IMR-90 (cell line): ENCODE data around the gene CASS4. TPM values are rescaled to one million over a fixed set of nuclear protein-coding genes. Genes with fewer than 3 reads are reported as not detected.

Experiments used
- ATAC-seq: fragments of 200-7000 bp; cut with Tn5 transposase; 2 replicates; pipeline ENCODE4 v1.9.1; 2020; ENCODE audit warnings: low read depth, mild to moderate bottlenecking, moderate library complexity
- BruUV-seq: library from RNA; stranded (reverse); fragments of 400-500 nt; replicated peaks from 2 replicates; lab custom pipeline; 2021; lab: Mats Ljungman, UMichigan
- CTCF ChIA-PET: fragments of 300-600 bp; formaldehyde crosslinking; extraction: SDS; loops from one replicate; lab custom pipeline; 2021; ENCODE audit warnings: antibody characterized with exemption; lab: Yijun Ruan, JAX
- POLR2A ChIA-PET: fragments of 300-600 bp; sonication (Branson Sonifier 250); formaldehyde crosslinking; loops from one replicate; lab custom pipeline; 2022; ENCODE audit warnings: antibody characterized with exemption; ENCODE audit not compliant: unreplicated experiment; lab: Charles Lee
- DNase-seq: peaks from one replicate; pipeline ENCODE4 v3.0.0; 2013
- H2AFZ ChIP-seq: replicated peaks from 2 replicates; pipeline ENCODE3; 2013; ENCODE audit warnings: low read length, mild to moderate bottlenecking; ENCODE audit not compliant: poor library complexity
- H2AK5ac ChIP-seq: 2 replicates; pipeline ENCODE4 v1.6.1; 2013; ENCODE audit warnings: low read depth, low read length, inconsistent platforms
- H2AK9ac ChIP-seq: replicated peaks from 2 replicates; pipeline ENCODE3; 2013; ENCODE audit warnings: mild to moderate bottlenecking, low read depth, low read length, moderate library complexity; ENCODE audit not compliant: poor library complexity
- H2BK120ac ChIP-seq: 2 replicates; pipeline ENCODE4 v1.6.1; 2013; ENCODE audit warnings: low read depth, low read length, inconsistent platforms
- H2BK15ac ChIP-seq: 3 replicates; pipeline ENCODE4 v1.6.1; 2013; ENCODE audit warnings: low read depth, low read length, inconsistent platforms
- H2BK20ac ChIP-seq: 2 replicates; pipeline ENCODE4 v1.6.1; 2013; ENCODE audit warnings: low read depth, mild to moderate bottlenecking, inconsistent platforms, low read length, moderate library complexity
- H2BK5ac ChIP-seq: 2 replicates; pipeline ENCODE4 v1.6.1; 2013; ENCODE audit warnings: mild to moderate bottlenecking, low read depth, low read length, inconsistent platforms; ENCODE audit not compliant: poor library complexity, severe bottlenecking
- H3K14ac ChIP-seq: replicated peaks from 2 replicates; pipeline ENCODE4 v1.6.1; 2013; ENCODE audit warnings: low read depth, low read length, inconsistent platforms
- H3K18ac ChIP-seq: 2 replicates; pipeline ENCODE4 v1.6.1; 2013; ENCODE audit warnings: low read depth, low read length, control low read depth
- H3K23ac ChIP-seq: 2 replicates; pipeline ENCODE4 v1.6.1; 2013; ENCODE audit warnings: low read depth, low read length, inconsistent platforms
- H3K27ac ChIP-seq: 2 replicates; pipeline ENCODE4 v1.5.1; 2013; ENCODE audit warnings: mild to moderate bottlenecking, control low read depth, low read length; ENCODE audit not compliant: insufficient read depth
- H3K27me3 ChIP-seq: 2 replicates; pipeline ENCODE4 v1.6.1; 2013; ENCODE audit warnings: low read length; ENCODE audit not compliant: control insufficient read depth, insufficient read depth
- H3K36me3 ChIP-seq: 2 replicates; pipeline ENCODE4 v1.6.1; 2013; ENCODE audit warnings: low read length, mixed read lengths; ENCODE audit not compliant: control insufficient read depth, insufficient read depth
- H3K4ac ChIP-seq: 2 replicates; pipeline ENCODE4 v1.6.1; 2013; ENCODE audit warnings: low read depth, low read length, inconsistent platforms
- H3K4me1 ChIP-seq: 2 replicates; pipeline ENCODE4 v1.6.1; 2013; ENCODE audit warnings: low read length, mixed read lengths; ENCODE audit not compliant: control insufficient read depth, insufficient read depth
- H3K4me2 ChIP-seq: 2 replicates; pipeline ENCODE4 v1.6.1; 2013; ENCODE audit warnings: low read depth, mild to moderate bottlenecking, control low read depth, low read length, moderate library complexity
- H3K4me3 ChIP-seq: 2 replicates; pipeline ENCODE4 v1.5.1; 2013; ENCODE audit warnings: low read depth, mild to moderate bottlenecking, control low read depth, low read length, moderate library complexity; ENCODE audit not compliant: insufficient read depth
- H3K56ac ChIP-seq: 2 replicates; pipeline ENCODE4 v1.6.1; 2013; ENCODE audit warnings: low read length, inconsistent platforms; ENCODE audit not compliant: insufficient read depth; ENCODE audit errors: extremely low read depth
- H3K79me1 ChIP-seq, 2 experiments: 2 replicates each; pipeline ENCODE4 v1.6.1; 2013; ENCODE audit warnings: low read length in 2 of 2, inconsistent platforms in 1 of 2, low read depth in 1 of 2
- H3K9ac ChIP-seq: 2 replicates; pipeline ENCODE4 v1.6.1; 2013; ENCODE audit warnings: low read depth, low read length, control low read depth
- H3K9me1 ChIP-seq: 2 replicates; pipeline ENCODE4 v1.6.1; 2013; ENCODE audit warnings: low read length, inconsistent platforms; ENCODE audit not compliant: insufficient read depth
- H3K9me3 ChIP-seq: 2 replicates; pipeline ENCODE4 v1.6.1; 2013; ENCODE audit warnings: low read length; ENCODE audit not compliant: control insufficient read depth, insufficient read depth
- H4K20me1 ChIP-seq: 2 replicates; pipeline ENCODE4 v1.6.1; 2013; ENCODE audit warnings: low read length, inconsistent platforms; ENCODE audit not compliant: insufficient read depth
- H4K5ac ChIP-seq: 2 replicates; pipeline ENCODE4 v1.6.1; 2013; ENCODE audit warnings: mild to moderate bottlenecking, low read depth, low read length, control low read depth
- H4K8ac ChIP-seq, 2 experiments: 2 replicates each; pipeline ENCODE4 v1.6.1; 2013; ENCODE audit warnings: low read depth in 2 of 2, low read length in 2 of 2, control low read depth in 1 of 2, inconsistent platforms in 1 of 2
- H4K91ac ChIP-seq: 2 replicates; pipeline ENCODE4 v1.6.1; 2013; ENCODE audit warnings: low read depth, low read length, inconsistent platforms; ENCODE audit not compliant: insufficient read depth
- BHLHE40 ChIP-seq: fragments of 150-350 bp; IDR thresholded peaks from 2 replicates; pipeline ENCODE4 v1.6.1; 2016; ENCODE audit warnings: mild to moderate bottlenecking, low read depth, low read length
- CEBPB ChIP-seq: IDR thresholded peaks from 2 replicates; pipeline ENCODE4 v1.6.1; 2012; ENCODE audit warnings: low read depth, low read length, improper control_type of control experiment
- CHD1 ChIP-seq: IDR thresholded peaks from 2 replicates; pipeline ENCODE4 v1.6.1; 2012; ENCODE audit warnings: low read depth, low read length, improper control_type of control experiment
- CTCF ChIP-seq: conservative IDR thresholded peaks from 2 replicates; pipeline ENCODE4 v1.5.1; 2012; ENCODE audit warnings: mild to moderate bottlenecking, low read depth, low read length, improper control_type of control experiment
- ELK1 ChIP-seq: fragments of 150-350 bp; IDR thresholded peaks from 2 replicates; pipeline ENCODE4 v1.6.1; 2016; ENCODE audit warnings: low read depth, mild to moderate bottlenecking, low read length, moderate library complexity, borderline replicate concordance
- FOS ChIP-seq: fragments of 150-350 bp; IDR thresholded peaks from 2 replicates; pipeline ENCODE4 v1.6.1; 2016; ENCODE audit warnings: low read depth, low read length
- MAFK ChIP-seq: IDR thresholded peaks from 2 replicates; pipeline ENCODE4 v1.6.1; 2012; ENCODE audit warnings: low read depth, low read length, improper control_type of control experiment
- MAZ ChIP-seq: IDR thresholded peaks from 2 replicates; pipeline ENCODE4 v1.6.1; 2012; ENCODE audit warnings: low read depth, mild to moderate bottlenecking, low read length, improper control_type of control experiment, moderate library complexity, borderline replicate concordance
- MXI1 ChIP-seq: IDR thresholded peaks from 2 replicates; pipeline ENCODE4 v1.6.1; 2012; ENCODE audit warnings: low read depth, mild to moderate bottlenecking, low read length, moderate library complexity, borderline replicate concordance
- NFE2L2 ChIP-seq: fragments of 150-350 bp; IDR thresholded peaks from 2 replicates; pipeline ENCODE4 v1.6.1; 2016; ENCODE audit warnings: low read depth, mild to moderate bottlenecking, low read length
- POLR2A ChIP-seq: IDR thresholded peaks from 2 replicates; pipeline ENCODE4 v1.6.1; 2012; ENCODE audit warnings: mild to moderate bottlenecking, low read depth, low read length
- RAD21 ChIP-seq: IDR thresholded peaks from 2 replicates; pipeline ENCODE4 v1.6.1; 2012; ENCODE audit warnings: low read length, improper control_type of control experiment
- RCOR1 ChIP-seq: IDR thresholded peaks from 2 replicates; pipeline ENCODE4 v1.6.1; 2012; ENCODE audit warnings: mild to moderate bottlenecking, low read length, improper control_type of control experiment; ENCODE audit not compliant: insufficient replicate concordance
- RFX5 ChIP-seq: IDR thresholded peaks from 2 replicates; pipeline ENCODE4 v1.8.0; 2012; ENCODE audit warnings: low read depth, mild to moderate bottlenecking, low read length, moderate library complexity
- SMC3 ChIP-seq: fragments of 150-350 bp; IDR thresholded peaks from 2 replicates; pipeline ENCODE4 v1.6.1; 2016; ENCODE audit warnings: low read depth, mild to moderate bottlenecking, antibody characterized with exemption, low read length, moderate library complexity
- USF2 ChIP-seq: fragments of 150-350 bp; IDR thresholded peaks from 2 replicates; pipeline ENCODE4 v1.6.1; 2017; ENCODE audit warnings: mild to moderate bottlenecking, antibody characterized with exemption, low read length, low read depth
- WGBS, 2 experiments: methylation state at CpG; one replicate each; pipeline versions ENCODE4 v1.1.5 to v1.1.7; 2013; ENCODE audit warnings: missing lambda C conversion rate in 2 of 2; ENCODE audit not compliant: insufficient read length in 1 of 2; ENCODE audit errors: extremely low coverage in 2 of 2; 5-methylcytosine and 5-hydroxymethylcytosine counted together
- dilution Hi-C: fragments of 300-500 bp; cut with HindIII; formaldehyde crosslinking; loops from one replicate; pipeline ENCODE4 v1.14.3; 2018; ENCODE audit warnings: low sequenced_read_pairs; ENCODE audit not compliant: unreplicated experiment
- in situ Hi-C: fragments of 300-500 bp; cut with MboI; formaldehyde crosslinking; loops from 3 replicates; pipeline ENCODE4 v1.14.3; 2019; ENCODE audit warnings: low sequenced_read_pairs, inconsistent platforms, mixed read lengths
- intact Hi-C: fragments of 100-400 bp; cut with micrococcal nuclease; formaldehyde crosslinking; loops from 2 replicates; pipeline ENCODE4 v1.10.0; 2022
- polyA plus RNA-seq, 3 experiments: library from polyadenylated mRNA; depleted of rRNA; stranded (reverse); fragments of >200 nt; gene quantifications; 2 replicates each; pipeline ENCODE4 v1.2.3, GENCODE V29; 2012; ENCODE audit warnings: low replicate concordance in 1 of 3
- total RNA-seq: library from RNA; depleted of rRNA; stranded (reverse); fragments of >200 nt; gene quantifications from 2 replicates; pipeline ENCODE4 v1.2.3, GENCODE V29; 2012

Gene CASS4
- total and polyA plus RNA-seq, 2 of the 4 experiments (the other 2 are of a cell fraction) = 25.8 to 26.5 TPM

GRCh38 chr20:56393653-56394052, 18.4 kb upstream of the CASS4 start:
- BruUV-seq = no TSS peak
- peak overlapping the region; percentile 78 for H3K23ac ChIP-seq
- H3K36me3 ChIP-seq = peaks cover 23% of the 10 kb centered on the region
- H2BK120ac ChIP-seq = no peak overlapping the region
- WGBS, 2 experiments = 84% methylated on average over 3 of the region's 8 CpGs; no CpG with 5 or more reads in 1 of the 2 experiments
- 0 out of 4 replicates have a peak overlapping the region, but pooled peaks of 1 of the 2 experiments have one; percentile 57 for H4K8ac ChIP-seq
- CTCF ChIA-PET = no interaction called here
- peak overlapping the region; percentile 94; the same call in 1 of the 2 replicates for H3K4ac ChIP-seq
- 0 out of 2 replicates have a peak overlapping the region, but pooled peaks have one; percentile 20 for H4K5ac ChIP-seq
- DNase-seq (no peak), ATAC-seq (no peak)
- H3K4me2 ChIP-seq = peak overlapping the region; percentile 60
- POLR2A ChIA-PET = interaction anchor here (1.0 kb wide), 1 partner anchor 50 kb away, joined by 3 read pairs; no protein-coding TSS in a partner anchor
- H3K18ac ChIP-seq = no peak overlapping the region
- H3K4me3 ChIP-seq = peak overlapping the region; percentile 67
- no peak overlapping the region for H3K56ac ChIP-seq
- intact Hi-C loops = loop anchor here (2.0 kb wide), 1 partner anchor 75 kb away; the partner anchor contains the start of gene RTF2
- no peak overlapping the region for H2AFZ ChIP-seq
- H3K14ac ChIP-seq = peak overlapping the region; percentile 98
- peak overlapping the region; percentile 18; the same call in 1 of the 2 replicates for H2AK5ac ChIP-seq
- H4K20me1 ChIP-seq = no peaks in the 10 kb centered on the region
- H3K9me1 ChIP-seq = peaks cover 15% of the 10 kb centered on the region
- no peaks in the 10 kb centered on the region for H3K9me3 ChIP-seq
- H4K91ac ChIP-seq = no peak overlapping the region
- H3K79me1 ChIP-seq = peaks cover 43 to 66% of the 10 kb centered on the region in 2 experiments
- H2AK9ac ChIP-seq = peak overlapping the region; percentile 69
- H2BK15ac ChIP-seq = no peak overlapping the region
- TF ChIP-seq USF2 (no peak), CEBPB (no peak), RFX5 (no peak), FOS (no peak), CHD1 (no peak), MAZ (no peak), CTCF (no peak), RAD21 (no peak), RCOR1 (no peak), NFE2L2 (no peak), BHLHE40 (no peak), POLR2A (no peak), SMC3 (no peak), ELK1 (no peak), MXI1 (no peak), MAFK (no peak)
- peak overlapping the region; percentile 12; the same call in 1 of the 2 replicates for H3K27ac ChIP-seq
- H3K4me1 ChIP-seq = peaks cover 2% of the 10 kb centered on the region; the same call in 1 of the 2 replicates
- H2BK20ac ChIP-seq = no peak overlapping the region
- H3K27me3 ChIP-seq = no peaks in the 10 kb centered on the region
- in situ Hi-C loops = loop anchor here (25.0 kb wide), 1 partner anchor 969 kb away; the partner anchor contains the start of gene RAE1
- H2BK5ac ChIP-seq = no peak overlapping the region
- 0 out of 2 replicates have a peak overlapping the region, but pooled peaks have one; percentile 92 for H3K9ac ChIP-seq
- dilution Hi-C loops = no loop called here
